GM23248 (cell line): ENCODE results near the gene YWHAG. TPM values are rescaled to one million over a fixed set of nuclear protein-coding genes. Genes with fewer than 3 reads are reported as not detected.

Experiments used
- DNase-seq: peaks from one replicate; pipeline ENCODE4 v3.0.0-alpha.2; 2015
- H2AFZ ChIP-seq: fragments of 200-600 bp; sonication (generic); 2 replicates; pipeline ENCODE4 v1.6.1; 2016; ENCODE audit warnings: antibody characterized with exemption
- H3F3A ChIP-seq: fragments of 200-600 bp; sonication (generic); 2 replicates; pipeline ENCODE4 v1.6.1; 2016; ENCODE audit warnings: mild to moderate bottlenecking, antibody characterized with exemption, mixed run types; ENCODE audit not compliant: insufficient read depth
- H3K27ac ChIP-seq: fragments of 200-600 bp; sonication (generic); 2 replicates; pipeline ENCODE4 v1.5.1; 2016; ENCODE audit warnings: mild to moderate bottlenecking
- H3K27me3 ChIP-seq: fragments of 200-600 bp; sonication (generic); replicated peaks from 2 replicates; pipeline ENCODE4 v1.6.1; 2016; ENCODE audit warnings: mild to moderate bottlenecking; ENCODE audit not compliant: insufficient read depth
- H3K36me3 ChIP-seq: fragments of 200-600 bp; sonication (generic); 2 replicates; pipeline ENCODE4 v1.6.1; 2016; ENCODE audit warnings: low read depth, mild to moderate bottlenecking
- H3K4me1 ChIP-seq: fragments of 200-600 bp; sonication (generic); 2 replicates; pipeline ENCODE4 v1.6.1; 2016; ENCODE audit warnings: mild to moderate bottlenecking; ENCODE audit not compliant: insufficient read depth
- H3K4me2 ChIP-seq: fragments of 200-600 bp; sonication (generic); one replicate; pipeline ENCODE4 v1.6.1; 2016; ENCODE audit warnings: mild to moderate bottlenecking; ENCODE audit not compliant: unreplicated experiment
- H3K4me3 ChIP-seq: fragments of 200-600 bp; sonication (generic); 2 replicates; pipeline ENCODE4 v1.5.1; 2016; ENCODE audit warnings: mild to moderate bottlenecking
- H3K79me2 ChIP-seq: fragments of 200-600 bp; sonication (generic); 2 replicates; pipeline ENCODE4 v1.6.1; 2016; ENCODE audit warnings: mild to moderate bottlenecking; ENCODE audit not compliant: insufficient read depth
- H3K9ac ChIP-seq: fragments of 200-600 bp; sonication (generic); 2 replicates; pipeline ENCODE4 v1.6.1; 2016; ENCODE audit warnings: mild to moderate bottlenecking
- H3K9me2 ChIP-seq: fragments of 200-600 bp; sonication (generic); 2 replicates; pipeline ENCODE4 v1.6.1; 2016; ENCODE audit warnings: mixed run types, mild to moderate bottlenecking, moderate library complexity; ENCODE audit not compliant: insufficient read depth
- H3K9me3 ChIP-seq: fragments of 200-600 bp; sonication (generic); one replicate; pipeline ENCODE4 v1.6.1; 2017; ENCODE audit warnings: low read depth
- H4K20me1 ChIP-seq: fragments of 200-600 bp; sonication (generic); 2 replicates; pipeline ENCODE4 v1.6.0; 2016; ENCODE audit not compliant: insufficient read depth
- EZH2 ChIP-seq: fragments of 200-600 bp; sonication (generic); IDR thresholded peaks from 2 replicates; pipeline ENCODE4 v1.6.1; 2018; ENCODE audit warnings: antibody characterized with exemption, mild to moderate bottlenecking; ENCODE audit not compliant: insufficient read depth, poor library complexity, severe bottlenecking
- EZH2phosphoT487 ChIP-seq: fragments of 200-600 bp; sonication (generic); IDR thresholded peaks from 2 replicates; pipeline ENCODE4 v1.6.1; 2018; ENCODE audit warnings: antibody characterized with exemption, moderate library complexity, mild to moderate bottlenecking, low read depth; ENCODE audit not compliant: insufficient read depth
- WGBS, 2 experiments: methylation state at CpG; one replicate each; pipeline ENCODE4 v1.1.6; 2015 to 2017; ENCODE audit warnings: low lambda C conversion rate in 2 of 2, low coverage in 1 of 2; ENCODE audit errors: missing lambda C conversion rate in 2 of 2; 5-methylcytosine and 5-hydroxymethylcytosine counted together
- in situ Hi-C: fragments of 300-500 bp; cut with MboI; formaldehyde crosslinking; loops from 2 replicates; pipeline ENCODE4 v1.15.0; 2020
- polyA plus RNA-seq: library from polyadenylated mRNA; unstranded; fragments of >200 nt; fragmentation: Nextera tagmentation; extraction: Ambion mirVana; gene quantifications from 2 replicates; pipeline ENCODE4 v1.2.1, GENCODE V29; 2016
- total RNA-seq: library from RNA; depleted of rRNA; stranded (reverse); fragments of >200 nt; shearing (Covaris generic); gene quantifications from 2 replicates; pipeline ENCODE4 v1.2.3, GENCODE V29; 2014

Gene YWHAG
- total and polyA plus RNA-seq, 2 experiments from 2014 or later: 28.4 to 56.0 TPM

DNA sequence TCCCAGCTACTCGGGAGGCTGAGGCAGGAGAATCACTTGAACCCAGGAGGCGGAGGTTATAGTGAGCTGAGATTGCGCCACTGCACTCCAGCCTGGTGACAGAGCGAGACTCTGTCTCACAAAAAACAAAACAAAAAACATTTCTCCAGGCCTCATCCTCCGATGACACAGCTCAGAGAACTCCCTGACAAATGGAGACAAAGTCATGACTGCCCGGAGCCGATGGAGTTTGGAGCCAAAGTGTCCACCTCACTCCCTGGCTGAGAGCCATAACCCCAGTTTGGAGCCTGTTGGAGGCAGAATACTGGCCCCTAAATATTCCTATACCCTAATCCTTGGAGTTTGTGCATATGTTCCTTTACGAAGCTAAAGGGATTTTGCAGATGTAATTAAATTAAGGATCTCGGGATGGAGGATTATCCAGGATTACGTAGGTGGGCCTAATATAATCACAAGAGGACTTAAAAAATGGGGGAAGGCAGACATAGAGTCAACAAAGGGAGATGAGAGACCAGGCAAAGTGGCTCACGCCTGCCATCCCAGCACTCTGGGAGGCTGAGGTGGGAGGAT, 28.0 kb upstream of the YWHAG start:
- Histone ChIP-seq H3K4me3 (no peak overlapping the region), H3K36me3 (no peaks in the 10 kb centered on the region), H3K79me2 (no peaks in the 10 kb centered on the region), H3K27ac (peak overlapping the region; percentile 72), H3F3A (peaks cover 7% of the 10 kb centered on the region), H3K9ac (peak overlapping the region; percentile 25), H3K9me3 (no peaks in the 10 kb centered on the region), H3K27me3 (no peaks in the 10 kb centered on the region), H3K4me1 (peaks cover 6% of the 10 kb centered on the region; the same call in 1 of the 2 replicates), H3K9me2 (no peaks in the 10 kb centered on the region), H4K20me1 (no peaks in the 10 kb centered on the region), H3K4me2 (no peak overlapping the region), H2AFZ (peak overlapping the region; percentile 63)
- TF ChIP-seq EZH2phosphoT487: no peak
- TF ChIP-seq EZH2: no peak
- peak; percentile 87 for DNase-seq
- in situ Hi-C loops: no loop called here
- 64 to 65% methylated on average over 11 of the region's 11 CpGs for WGBS, 2 experiments

- Histone ChIP-seq H3K9me3 (no peaks in the 10 kb centered on the region), H3K27ac (no peak overlapping the region), H3K4me1 (peaks cover 21% of the 10 kb centered on the region), H3K36me3 (no peaks in the 10 kb centered on the region), H3K4me2 (no peak overlapping the region), H2AFZ (no peak overlapping the region), H3K27me3 (no peaks in the 10 kb centered on the region), H3K4me3 (no peak overlapping the region), H3F3A (peaks cover 27% of the 10 kb centered on the region), H3K79me2 (no peaks in the 10 kb centered on the region), H3K9me2 (no peaks in the 10 kb centered on the region), H3K9ac (no peak overlapping the region), H4K20me1 (no peaks in the 10 kb centered on the region)
- 67 to 68% methylated on average over 13 of the region's 13 CpGs for WGBS, 2 experiments
- in situ Hi-C loops: no loop called here
- TF ChIP-seq EZH2 (no peak), EZH2phosphoT487 (no peak)
- DNase-seq: no peak
Measured at GRCh38 chr7:76383089-76383944, 24.5 kb upstream of the YWHAG start.

DNA sequence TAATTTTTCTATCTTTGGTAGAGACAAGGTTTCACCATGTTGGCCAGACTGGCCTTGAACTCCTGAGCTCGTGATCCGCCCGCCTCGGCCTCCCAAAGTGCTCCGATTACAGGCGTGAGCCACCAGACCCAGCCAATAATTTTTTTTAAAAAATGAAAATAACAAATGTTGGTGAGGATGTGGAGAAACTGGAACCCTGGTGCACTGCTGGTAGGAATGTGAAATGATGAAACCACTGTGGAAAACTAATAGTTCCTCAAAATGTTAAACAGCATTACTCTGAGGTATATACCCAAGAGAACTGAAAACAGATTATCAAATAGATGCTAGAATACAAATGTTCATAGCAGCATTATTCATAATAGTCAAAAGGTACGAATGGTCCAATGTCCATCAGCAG, 23.0 kb upstream of the YWHAG start:
- Histone ChIP-seq H3K9me3 (no peaks in the 10 kb centered on the region), H3K9me2 (no peaks in the 10 kb centered on the region), H3K27ac (no peak overlapping the region), H3F3A (peaks cover 27% of the 10 kb centered on the region), H3K4me1 (peaks cover 19% of the 10 kb centered on the region), H3K79me2 (no peaks in the 10 kb centered on the region), H3K4me2 (no peak overlapping the region), H3K36me3 (no peaks in the 10 kb centered on the region), H2AFZ (no peak overlapping the region), H3K4me3 (no peak overlapping the region), H3K27me3 (no peaks in the 10 kb centered on the region), H4K20me1 (no peaks in the 10 kb centered on the region), H3K9ac (no peak overlapping the region)
- 98 to 99% methylated on average over 7 of the region's 7 CpGs for WGBS, 2 experiments
- DNase-seq: no peak
- no peak for TF ChIP-seq EZH2phosphoT487
- no peak for TF ChIP-seq EZH2
- in situ Hi-C loops: no loop called here

DNA sequence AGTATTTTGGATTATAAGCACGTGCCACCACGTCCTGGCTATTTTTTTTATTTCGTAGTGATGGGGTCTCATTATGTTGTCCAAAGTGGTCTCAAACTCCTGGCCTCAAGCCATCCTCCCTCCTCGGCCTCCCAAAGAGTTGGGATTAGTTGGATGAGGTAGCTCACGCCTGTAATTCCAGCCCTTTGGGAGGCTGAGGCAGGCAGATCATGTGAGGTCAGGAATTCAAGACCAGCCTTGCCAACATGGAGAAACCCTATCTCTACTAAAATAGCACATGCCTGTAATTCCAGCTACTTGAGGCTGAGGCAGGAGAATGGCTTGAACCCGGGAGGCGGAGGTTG, 21.8 kb upstream of the YWHAG start:
- Histone ChIP-seq H3K4me2 (peak overlapping the region; percentile 50), H4K20me1 (no peaks in the 10 kb centered on the region), H3K4me3 (peak overlapping the region; percentile 46; the same call in 1 of the 2 replicates), H3K79me2 (no peaks in the 10 kb centered on the region), H3K9me2 (no peaks in the 10 kb centered on the region), H3K27ac (peak overlapping the region; percentile 96), H3K4me1 (peaks cover 15% of the 10 kb centered on the region), H3K36me3 (no peaks in the 10 kb centered on the region), H3K9ac (peak overlapping the region; percentile 82), H2AFZ (peak overlapping the region; percentile 63), H3K9me3 (no peaks in the 10 kb centered on the region), H3F3A (peaks cover 20% of the 10 kb centered on the region), H3K27me3 (no peaks in the 10 kb centered on the region)
- DNase-seq: no peak
- in situ Hi-C loops: no loop called here
- 46 to 49% methylated on average over 7 of the region's 7 CpGs for WGBS, 2 experiments
- TF ChIP-seq EZH2 (no peak), EZH2phosphoT487 (no peak)
